ENCODE data around the gene AGPAT4.

GRCh38 chr6:161088676-161089328 lies 185.1 kb downstream of the AGPAT4 start:
- TF ChIP-seq, protein P1, sequence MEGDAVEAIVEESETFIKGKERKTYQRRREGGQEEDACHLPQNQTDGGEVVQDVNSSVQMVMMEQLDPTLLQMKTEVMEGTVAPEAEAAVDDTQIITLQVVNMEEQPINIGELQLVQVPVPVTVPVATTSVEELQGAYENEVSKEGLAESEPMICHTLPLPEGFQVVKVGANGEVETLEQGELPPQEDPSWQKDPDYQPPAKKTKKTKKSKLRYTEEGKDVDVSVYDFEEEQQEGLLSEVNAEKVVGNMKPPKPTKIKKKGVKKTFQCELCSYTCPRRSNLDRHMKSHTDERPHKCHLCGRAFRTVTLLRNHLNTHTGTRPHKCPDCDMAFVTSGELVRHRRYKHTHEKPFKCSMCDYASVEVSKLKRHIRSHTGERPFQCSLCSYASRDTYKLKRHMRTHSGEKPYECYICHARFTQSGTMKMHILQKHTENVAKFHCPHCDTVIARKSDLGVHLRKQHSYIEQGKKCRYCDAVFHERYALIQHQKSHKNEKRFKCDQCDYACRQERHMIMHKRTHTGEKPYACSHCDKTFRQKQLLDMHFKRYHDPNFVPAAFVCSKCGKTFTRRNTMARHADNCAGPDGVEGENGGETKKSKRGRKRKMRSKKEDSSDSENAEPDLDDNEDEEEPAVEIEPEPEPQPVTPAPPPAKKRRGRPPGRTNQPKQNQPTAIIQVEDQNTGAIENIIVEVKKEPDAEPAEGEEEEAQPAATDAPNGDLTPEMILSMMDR (IDR thresholded peaks at IDR 0.05; ENCODE audit: low read length), result no peak
- no peak for TF ChIP-seq EZH2 (IDR thresholded peaks at IDR 0.05; ENCODE audit: borderline replicate concordance, low read length)

All from OCI-LY1 (cell line).